Hepatocyte (in vitro differentiated cells): Measurements from ENCODE around the gene PHYKPL. TPM values are rescaled to one million over a fixed set of nuclear protein-coding genes. Genes with fewer than 3 reads are reported as not detected.

Source experiments
- DNase-seq: peaks from one replicate; pipeline ENCODE4 v3.0.0-alpha.2; 2016; ENCODE audit warnings: low spot score
- H2AFZ ChIP-seq: fragments of 200-600 bp; sonication (generic); 2 replicates; pipeline ENCODE4 v1.6.0; 2016; ENCODE audit warnings: antibody characterized with exemption, mild to moderate bottlenecking
- H3K27ac ChIP-seq: fragments of 200-600 bp; sonication (generic); 2 replicates; pipeline ENCODE4 v1.5.1; 2016; ENCODE audit warnings: mild to moderate bottlenecking
- H3K27me3 ChIP-seq: fragments of 200-600 bp; sonication (generic); 2 replicates; pipeline ENCODE4 v1.6.1; 2016
- H3K36me3 ChIP-seq: fragments of 200-600 bp; sonication (generic); replicated peaks from 2 replicates; pipeline ENCODE4 v1.5.1; 2016; ENCODE audit warnings: low read depth; ENCODE audit not compliant: insufficient read depth
- H3K4me1 ChIP-seq: fragments of 200-600 bp; sonication (generic); 2 replicates; pipeline ENCODE4 v1.5.1; 2016; ENCODE audit warnings: mild to moderate bottlenecking, moderate library complexity; ENCODE audit not compliant: insufficient read depth
- H3K4me2 ChIP-seq: fragments of 200-600 bp; sonication (generic); 2 replicates; pipeline ENCODE4 v1.6.0; 2016
- H3K4me3 ChIP-seq: fragments of 200-600 bp; sonication (generic); 2 replicates; pipeline ENCODE4 v1.5.1; 2016; ENCODE audit warnings: mild to moderate bottlenecking
- H3K79me2 ChIP-seq: fragments of 200-600 bp; sonication (generic); 2 replicates; pipeline ENCODE4 v1.6.0; 2017; ENCODE audit warnings: mild to moderate bottlenecking
- H3K9me2 ChIP-seq: fragments of 200-600 bp; sonication (generic); replicated peaks from 2 replicates; pipeline ENCODE4 v1.6.0; 2017; ENCODE audit warnings: mild to moderate bottlenecking; ENCODE audit not compliant: insufficient read depth
- H3K9me3 ChIP-seq: fragments of 200-600 bp; sonication (generic); 2 replicates; pipeline ENCODE4 v1.5.1; 2016; ENCODE audit warnings: low read depth, mild to moderate bottlenecking
- H4K20me1 ChIP-seq: fragments of 200-600 bp; sonication (generic); 2 replicates; pipeline ENCODE4 v1.6.0; 2016; ENCODE audit warnings: mild to moderate bottlenecking; ENCODE audit not compliant: insufficient read depth, poor library complexity, severe bottlenecking
- EZH2 ChIP-seq: fragments of 200-600 bp; sonication (generic); IDR thresholded peaks from 2 replicates; pipeline ENCODE4 v1.6.1; 2016; ENCODE audit warnings: antibody characterized with exemption, mild to moderate bottlenecking, borderline replicate concordance
- EZH2phosphoT487 ChIP-seq: fragments of 200-600 bp; sonication (generic); IDR thresholded peaks from one replicate; pipeline ENCODE4 v1.6.1; 2018; ENCODE audit warnings: antibody characterized with exemption, mild to moderate bottlenecking, low read depth, moderate library complexity; ENCODE audit not compliant: unreplicated experiment, severe bottlenecking
- WGBS: methylation state at CpG from one replicate; pipeline ENCODE4 v1.1.6; 2016; ENCODE audit warnings: low lambda C conversion rate; ENCODE audit errors: missing lambda C conversion rate; 5-methylcytosine and 5-hydroxymethylcytosine counted together
- polyA plus RNA-seq: library from polyadenylated mRNA; unstranded; fragments of >200 nt; fragmentation: Nextera tagmentation; extraction: Ambion mirVana; gene quantifications from 2 replicates; pipeline ENCODE4 v1.2.1, GENCODE V29; 2016
- total RNA-seq: library from RNA; depleted of rRNA; stranded (reverse); fragments of >200 nt; gene quantifications from 2 replicates; pipeline ENCODE4 v1.2.3, GENCODE V29; 2014
- TF ChIP-seq, protein P1 (sequence below): fragments of 200-600 bp; sonication (generic); IDR thresholded peaks from 2 replicates; pipeline ENCODE4 v1.5.1; 2016; ENCODE audit warnings: antibody characterized with exemption, mild to moderate bottlenecking; ENCODE audit not compliant: poor library complexity

PHYKPL gene
- total and polyA plus RNA-seq, 2 experiments from 2014 or later, result 40.3 to 60.0 TPM

DNA sequence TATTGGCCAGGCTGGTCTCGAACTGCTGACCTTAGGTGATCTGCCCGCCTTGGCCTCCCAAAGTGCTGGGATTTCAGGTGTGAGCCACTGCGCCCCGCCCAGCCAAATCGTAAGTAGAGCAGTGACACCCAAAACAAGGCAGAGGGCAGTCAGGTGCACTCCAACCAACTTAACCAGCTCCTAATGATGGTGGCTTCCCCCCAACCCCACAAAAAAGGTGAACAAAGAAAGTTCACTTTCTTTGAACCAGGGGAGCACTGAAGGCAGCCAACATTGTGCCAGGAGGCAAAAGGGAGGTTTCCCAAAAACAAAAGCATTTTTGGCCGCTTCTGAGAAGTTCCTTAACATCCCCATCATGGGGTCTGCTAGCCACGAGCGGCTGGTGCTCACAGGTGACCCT lies 55.0 kb downstream of the PHYKPL start:
- DNase-seq, result no peak
- no peak overlapping the region for H3K27ac ChIP-seq
- H3K9me3 ChIP-seq, result no peaks in the 10 kb centered on the region
- no peaks in the 10 kb centered on the region for H3K27me3 ChIP-seq
- 88% methylated on average over 8 of the region's 8 CpGs for WGBS
- no peak overlapping the region for H3K4me2 ChIP-seq
- no peaks in the 10 kb centered on the region for H4K20me1 ChIP-seq
- no peaks in the 10 kb centered on the region for H3K79me2 ChIP-seq
- H3K36me3 ChIP-seq, result no peaks in the 10 kb centered on the region
- no peaks in the 10 kb centered on the region for H3K4me1 ChIP-seq
- H3K4me3 ChIP-seq, result no peak overlapping the region
- H2AFZ ChIP-seq, result no peak overlapping the region
- no peaks in the 10 kb centered on the region for H3K9me2 ChIP-seq
- TF ChIP-seq, protein P1, sequence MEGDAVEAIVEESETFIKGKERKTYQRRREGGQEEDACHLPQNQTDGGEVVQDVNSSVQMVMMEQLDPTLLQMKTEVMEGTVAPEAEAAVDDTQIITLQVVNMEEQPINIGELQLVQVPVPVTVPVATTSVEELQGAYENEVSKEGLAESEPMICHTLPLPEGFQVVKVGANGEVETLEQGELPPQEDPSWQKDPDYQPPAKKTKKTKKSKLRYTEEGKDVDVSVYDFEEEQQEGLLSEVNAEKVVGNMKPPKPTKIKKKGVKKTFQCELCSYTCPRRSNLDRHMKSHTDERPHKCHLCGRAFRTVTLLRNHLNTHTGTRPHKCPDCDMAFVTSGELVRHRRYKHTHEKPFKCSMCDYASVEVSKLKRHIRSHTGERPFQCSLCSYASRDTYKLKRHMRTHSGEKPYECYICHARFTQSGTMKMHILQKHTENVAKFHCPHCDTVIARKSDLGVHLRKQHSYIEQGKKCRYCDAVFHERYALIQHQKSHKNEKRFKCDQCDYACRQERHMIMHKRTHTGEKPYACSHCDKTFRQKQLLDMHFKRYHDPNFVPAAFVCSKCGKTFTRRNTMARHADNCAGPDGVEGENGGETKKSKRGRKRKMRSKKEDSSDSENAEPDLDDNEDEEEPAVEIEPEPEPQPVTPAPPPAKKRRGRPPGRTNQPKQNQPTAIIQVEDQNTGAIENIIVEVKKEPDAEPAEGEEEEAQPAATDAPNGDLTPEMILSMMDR, result no peak
- TF ChIP-seq EZH2phosphoT487 (no peak), EZH2 (no peak)

DNA sequence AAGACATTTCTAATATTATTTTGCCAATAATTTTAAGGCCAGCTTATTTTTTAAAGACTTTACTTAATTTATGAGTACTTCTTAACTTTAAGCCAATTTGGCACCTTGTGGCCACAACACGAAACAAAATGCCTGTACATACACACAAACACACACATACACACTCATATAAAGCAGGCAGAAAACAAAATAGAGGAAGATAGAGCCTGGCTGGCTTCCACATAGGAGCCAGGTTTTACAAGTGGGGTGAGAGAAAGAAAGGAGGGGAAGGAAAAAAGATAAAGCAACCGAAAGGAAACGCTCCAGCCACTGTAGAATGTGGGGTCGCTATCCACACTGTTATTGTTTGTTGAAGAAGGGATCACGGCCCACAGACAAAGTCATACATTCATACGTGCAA lies 55.8 kb downstream of the PHYKPL start:
- no peak overlapping the region for H2AFZ ChIP-seq
- DNase-seq, result no peak
- no peaks in the 10 kb centered on the region for H4K20me1 ChIP-seq
- no peaks in the 10 kb centered on the region for H3K9me3 ChIP-seq
- no peaks in the 10 kb centered on the region for H3K36me3 ChIP-seq
- no peak overlapping the region for H3K4me2 ChIP-seq
- no peaks in the 10 kb centered on the region for H3K79me2 ChIP-seq
- H3K27me3 ChIP-seq, result no peaks in the 10 kb centered on the region
- no peak overlapping the region for H3K27ac ChIP-seq
- WGBS, result 91% methylated on average over 6 of the region's 6 CpGs
- H3K4me1 ChIP-seq, result no peaks in the 10 kb centered on the region
- H3K9me2 ChIP-seq, result no peaks in the 10 kb centered on the region
- no peak overlapping the region for H3K4me3 ChIP-seq
- TF ChIP-seq, protein P1, result no peak
- no peak for TF ChIP-seq EZH2
- TF ChIP-seq EZH2phosphoT487, result no peak

GRCh38 chr5:178174456-178174855 lies 58.1 kb downstream of the PHYKPL start:
- no peaks in the 10 kb centered on the region for H3K27me3 ChIP-seq
- no peak overlapping the region for H3K4me2 ChIP-seq
- no peak for DNase-seq
- H3K4me3 ChIP-seq, result no peak overlapping the region
- no peaks in the 10 kb centered on the region for H3K4me1 ChIP-seq
- H3K79me2 ChIP-seq, result no peaks in the 10 kb centered on the region
- H3K36me3 ChIP-seq, result no peaks in the 10 kb centered on the region
- H3K9me3 ChIP-seq, result no peaks in the 10 kb centered on the region
- H4K20me1 ChIP-seq, result no peaks in the 10 kb centered on the region
- H3K27ac ChIP-seq, result no peak overlapping the region
- TF ChIP-seq EZH2phosphoT487 (no peak), EZH2 (no peak)
- TF ChIP-seq, protein P1, result no peak
- H2AFZ ChIP-seq, result no peak overlapping the region
- H3K9me2 ChIP-seq, result no peaks in the 10 kb centered on the region
- WGBS, result 87% methylated on average over 3 of the region's 3 CpGs

DNA sequence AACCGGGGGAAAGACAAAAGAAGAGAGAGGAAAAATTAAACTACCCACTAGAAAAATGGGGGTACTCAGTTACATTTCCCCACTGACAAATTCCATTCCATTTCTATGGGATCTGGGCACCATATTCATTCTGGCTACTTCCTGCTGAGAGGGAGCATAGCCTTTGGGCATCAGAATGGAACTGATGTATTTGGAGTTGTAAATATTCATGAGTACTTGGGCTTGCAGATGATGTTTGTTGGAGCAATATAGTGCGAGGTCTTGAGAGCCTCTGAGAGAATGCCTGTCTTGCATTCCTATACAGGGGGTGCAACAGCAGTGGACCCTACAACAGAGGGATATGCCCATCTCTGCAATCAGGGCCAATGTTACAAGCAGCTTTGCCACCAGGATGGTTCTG lies 62.1 kb downstream of the PHYKPL start:
- H3K27ac ChIP-seq, result no peak overlapping the region
- H3K79me2 ChIP-seq, result no peaks in the 10 kb centered on the region
- no peaks in the 10 kb centered on the region for H4K20me1 ChIP-seq
- H3K9me2 ChIP-seq, result no peaks in the 10 kb centered on the region
- H3K4me3 ChIP-seq, result no peak overlapping the region
- 94% methylated on average over 2 of the region's 2 CpGs for whole genome bisulfite sequencing
- no peak overlapping the region for H3K4me2 ChIP-seq
- no peaks in the 10 kb centered on the region for H3K9me3 ChIP-seq
- no peak for DNase-seq
- H2AFZ ChIP-seq, result no peak overlapping the region
- TF ChIP-seq EZH2, result no peak
- TF ChIP-seq, protein P1, result no peak
- no peak for TF ChIP-seq EZH2phosphoT487
- no peaks in the 10 kb centered on the region for H3K27me3 ChIP-seq
- H3K36me3 ChIP-seq, result no peaks in the 10 kb centered on the region
- H3K4me1 ChIP-seq, result no peaks in the 10 kb centered on the region
